ENCODE data around the gene CDKAL1. TPM values are rescaled to one million over a fixed set of nuclear protein-coding genes. Genes with fewer than 3 reads are reported as not detected.
A peak's percentile ranks its signal among the peaks of the same experiment; 100 is the strongest.
"Not testable (repeated sequence)": the region's sequence is repeated elsewhere in the genome, so short reads cannot be mapped to it uniquely, and the experiment has no call there.

Gene CDKAL1
- total RNA-seq, 1 donor from 2014 or later: 14.8 TPM

GRCh38 chr6:21190701-21191100 lies 656.4 kb downstream of the CDKAL1 start:
- DNase-seq (ENCODE audit: extremely low spot score, unreplicated experiment): no peak

GRCh38 chr6:21193790-21194475 lies 659.7 kb downstream of the CDKAL1 start:
- Mint-ChIP-seq H3K27ac (ENCODE audit: unreplicated experiment) (no peak overlapping the region), H3K4me3 (ENCODE audit: unreplicated experiment) (no peak overlapping the region), H3K27me3 (ENCODE audit: unreplicated experiment) (no peaks in the 10 kb centered on the region), H3K4me1 (ENCODE audit: unreplicated experiment) (peaks cover 26% of the 10 kb centered on the region), H3K9me3 (ENCODE audit: unreplicated experiment) (no peaks in the 10 kb centered on the region), H3K36me3 (ENCODE audit: unreplicated experiment) (peaks cover 2% of the 10 kb centered on the region)
- DNase-seq (ENCODE audit: extremely low spot score, unreplicated experiment): no peak
- TF ChIP-seq CTCF (IDR thresholded peaks at IDR 0.05): no peak

More at GRCh38 chr6:21190701-21191100, 656.4 kb downstream of the CDKAL1 start:
- Mint-ChIP-seq H3K9me3 (ENCODE audit: unreplicated experiment) (no peaks in the 10 kb centered on the region), H3K4me1 (ENCODE audit: unreplicated experiment) (peaks cover 49% of the 10 kb centered on the region), H3K36me3 (ENCODE audit: unreplicated experiment) (peaks cover 2% of the 10 kb centered on the region), H3K4me3 (ENCODE audit: unreplicated experiment) (peak overlapping the region; percentile 32), H3K27ac (ENCODE audit: unreplicated experiment) (peak overlapping the region; percentile 56), H3K27me3 (ENCODE audit: unreplicated experiment) (no peaks in the 10 kb centered on the region)
- TF ChIP-seq CTCF (IDR thresholded peaks at IDR 0.05): no peak

DNA sequence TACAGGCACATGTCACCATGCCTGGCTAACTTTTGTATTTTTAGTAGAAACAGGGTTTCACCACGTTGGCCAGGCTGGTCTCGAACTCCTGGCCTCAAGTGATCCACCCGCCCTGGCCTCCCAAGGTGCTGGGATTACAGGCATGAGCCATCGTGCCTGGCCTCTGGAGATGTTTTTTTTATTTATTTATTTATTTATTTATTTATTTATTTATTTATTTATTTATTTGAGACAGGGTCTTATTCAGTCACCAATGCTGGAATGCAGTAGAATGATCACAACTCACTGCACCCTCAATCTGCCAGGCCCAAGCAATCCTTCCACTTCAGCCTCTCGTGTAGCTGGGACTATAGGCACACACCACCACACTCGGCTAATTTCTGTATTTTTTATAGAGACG lies 661.0 kb downstream of the CDKAL1 start:
- H3K9me3 Mint-ChIP-seq (ENCODE audit: unreplicated experiment); H3K27me3 Mint-ChIP-seq (ENCODE audit: unreplicated experiment); H3K36me3 Mint-ChIP-seq (ENCODE audit: unreplicated experiment); H3K4me3 Mint-ChIP-seq (ENCODE audit: unreplicated experiment); DNase-seq (ENCODE audit: extremely low spot score, unreplicated experiment); H3K27ac Mint-ChIP-seq (ENCODE audit: unreplicated experiment): not testable (repeated sequence)
- H3K4me1 Mint-ChIP-seq (ENCODE audit: unreplicated experiment): peaks cover 14% of the 10 kb centered on the region

- no peak for TF ChIP-seq CTCF (IDR thresholded peaks at IDR 0.05)
- H3K9me3 Mint-ChIP-seq (ENCODE audit: unreplicated experiment): no peaks in the 10 kb centered on the region
- no peaks in the 10 kb centered on the region for H3K27me3 Mint-ChIP-seq (ENCODE audit: unreplicated experiment)
- H3K4me1 Mint-ChIP-seq (ENCODE audit: unreplicated experiment): peaks cover 4% of the 10 kb centered on the region
- DNase-seq (ENCODE audit: extremely low spot score, unreplicated experiment): no peak
- no peak overlapping the region for H3K27ac Mint-ChIP-seq (ENCODE audit: unreplicated experiment)
- H3K36me3 Mint-ChIP-seq (ENCODE audit: unreplicated experiment): peaks cover 4% of the 10 kb centered on the region
- H3K4me3 Mint-ChIP-seq (ENCODE audit: unreplicated experiment): no peak overlapping the region
Observed at GRCh38 chr6:21198032-21198640, 663.9 kb downstream of the CDKAL1 start.

GRCh38 chr6:21199262-21199661 lies 665.0 kb downstream of the CDKAL1 start:
- H3K36me3 Mint-ChIP-seq (ENCODE audit: unreplicated experiment): peaks cover 1% of the 10 kb centered on the region
- H3K4me3 Mint-ChIP-seq (ENCODE audit: unreplicated experiment): no peak overlapping the region
- no peak for TF ChIP-seq CTCF (IDR thresholded peaks at IDR 0.05)
- DNase-seq (ENCODE audit: extremely low spot score, unreplicated experiment): no peak
- H3K9me3 Mint-ChIP-seq (ENCODE audit: unreplicated experiment): no peaks in the 10 kb centered on the region
- no peaks in the 10 kb centered on the region for H3K27me3 Mint-ChIP-seq (ENCODE audit: unreplicated experiment)
- H3K4me1 Mint-ChIP-seq (ENCODE audit: unreplicated experiment): peaks cover 4% of the 10 kb centered on the region
- no peak overlapping the region for H3K27ac Mint-ChIP-seq (ENCODE audit: unreplicated experiment)

Measured in osteocyte (in vitro differentiated cells).